Inflammatory macrophage (primary cell): ENCODE data around the gene ERGIC1.

ENCODE experiments used
- DNase-seq, 2 donors: peaks; one replicate each; pipeline ENCODE4 v3.0.0-alpha.2; 2020 to 2022

ERGIC1 gene

GRCh38 chr5:172925336-172925948, 91.4 kb downstream of the ERGIC1 start:
- no peak for DNase-seq

GRCh38 chr5:172926008-172926523, 92.0 kb downstream of the ERGIC1 start:
- no peak for DNase-seq

- DNase-seq = no peak
Measured at GRCh38 chr5:172926796-172927195, 92.7 kb downstream of the ERGIC1 start.

- DNase-seq = no peak
Measured at GRCh38 chr5:172929371-172929838, 95.4 kb downstream of the ERGIC1 start.

- DNase-seq = no peak
Measured at GRCh38 chr5:172931001-172931536, 97.0 kb downstream of the ERGIC1 start.

- DNase-seq = peak; percentile 52 to 73
Measured at GRCh38 chr5:172932313-172933017, 98.4 kb downstream of the ERGIC1 start.

GRCh38 chr5:172933238-172933637, 99.2 kb downstream of the ERGIC1 start:
- DNase-seq = no peak

GRCh38 chr5:172935096-172935495, 101.0 kb downstream of the ERGIC1 start:
- no peak for DNase-seq

GRCh38 chr5:172936401-172936800, 102.3 kb downstream of the ERGIC1 start:
- peak; percentile 44 to 63 for DNase-seq

GRCh38 chr5:172939071-172939470, 105.0 kb downstream of the ERGIC1 start:
- peak; percentile 11 to 33 for DNase-seq

GRCh38 chr5:172939611-172940267, 105.7 kb downstream of the ERGIC1 start:
- no peak for DNase-seq

- DNase-seq = no peak
Measured at GRCh38 chr5:172940268-172941066, 106.4 kb downstream of the ERGIC1 start.

GRCh38 chr5:172941067-172941516, 107.0 kb downstream of the ERGIC1 start:
- DNase-seq = no peak

GRCh38 chr5:172942556-172942955, 108.5 kb downstream of the ERGIC1 start:
- no peak for DNase-seq

- peak; percentile 52 to 84 for DNase-seq
Measured at GRCh38 chr5:172943283-172943841, 109.3 kb downstream of the ERGIC1 start.

- no peak for DNase-seq
Measured at GRCh38 chr5:172943906-172944305, 109.9 kb downstream of the ERGIC1 start.

- no peak for DNase-seq
Measured at GRCh38 chr5:172944741-172945140, 110.7 kb downstream of the ERGIC1 start.

- DNase-seq = no peak
Measured at GRCh38 chr5:172945151-172945550, 111.1 kb downstream of the ERGIC1 start.

- no peak for DNase-seq
Measured at GRCh38 chr5:172946146-172946545, 112.1 kb downstream of the ERGIC1 start.

GRCh38 chr5:172949426-172949825, 115.4 kb downstream of the ERGIC1 start:
- no peak for DNase-seq

GRCh38 chr5:172950176-172950965, 116.3 kb downstream of the ERGIC1 start:
- DNase-seq = no peak
